Measurements from ENCODE around the gene SEC61B. TPM values are rescaled to one million over a fixed set of nuclear protein-coding genes. Genes with fewer than 3 reads are reported as not detected.

The SEC61B gene
- total and polyA plus RNA-seq, 9 of the 15 experiments (the other 6 are each of a cell fraction or from before 2014, with no cell fraction given): 57.8 to 262 (median 172) TPM

- TF ChIP-seq AFF4 (CRISPR knock-in tag; IDR thresholded peaks at IDR 0.05) (no peak), MAFG (tag; conservative IDR thresholded peaks at IDR 0.05) (0 out of 2 replicates have a peak, but pooled peaks have one; percentile 22), ZNF184 (CRISPR knock-in tag; IDR thresholded peaks at IDR 0.05) (no peak), MAFK (IDR thresholded peaks at IDR 0.05; ENCODE audit: low read length) (0 out of 2 replicates have a peak, but pooled peaks have one; percentile 14), FOXA3 (CRISPR knock-in tag; conservative IDR thresholded peaks at IDR 0.05 in 1 of 2, IDR thresholded peaks at IDR 0.05 in 1 of 2) (no peak), ZC3H8 (IDR thresholded peaks at IDR 0.05) (no peak)
Observed at GRCh38 chr9:99253772-99254431, 31.8 kb downstream of the SEC61B start (continued).

- 21% methylated on average over 1 of the region's 1 CpG for WGBS (ENCODE audit: insufficient coverage, low coverage, missing lambda C conversion rate)
- DNase-seq (ENCODE audit: extremely low read depth in 1 of 4, low spot score in 3 of 4) (no peak), ATAC-seq (no peak), FAIRE-seq (no peak)
- TF ChIP-seq THRB (CRISPR knock-in tag; conservative IDR thresholded peaks at IDR 0.05) (no peak), MTA1 (IDR thresholded peaks at IDR 0.05; ENCODE audit: borderline replicate concordance) (no peak), LARP7 (IDR thresholded peaks at IDR 0.05) (no peak), FOXK2 (conservative IDR thresholded peaks at IDR 0.05 in 1 of 2, IDR thresholded peaks at IDR 0.05 in 1 of 2; ENCODE audit: low read depth in 2 of 2) (no peak), ZC3H11A (IDR thresholded peaks at IDR 0.05; ENCODE audit: low read depth, low read length) (no peak), HNRNPUL1 (IDR thresholded peaks at IDR 0.05; ENCODE audit: low read length) (no peak), ID3 (CRISPR knock-in tag; IDR thresholded peaks at IDR 0.05) (no peak), ID3 (tag; IDR thresholded peaks at IDR 0.05) (no peak), POLR2AphosphoS5 (IDR thresholded peaks at IDR 0.05; ENCODE audit: control insufficient read depth, insufficient read depth, low read depth, low read length) (no peak)
- CTCF ChIA-PET (ENCODE audit: low intra/inter-chr PET ratio): no interaction called here
- in situ Hi-C loops (cut with MboI): loop anchor here (25.0 kb wide), 1 partner anchor 757 kb away; no protein-coding TSS in a partner anchor
- Histone ChIP-seq H3K4me2 (ENCODE audit: insufficient read depth, low read length) (no peak overlapping the region), H3K9me3 (replicated peaks; ENCODE audit: control insufficient read depth, insufficient read depth, low read depth, low read length) (no peaks in the 10 kb centered on the region), H3K9me1 (ENCODE audit: control insufficient read depth, insufficient read depth, low read length) (no peaks in the 10 kb centered on the region), H3K36me3 (ENCODE audit: control insufficient read depth, insufficient read depth, low read length) (no peaks in the 10 kb centered on the region), H3K4me1 (replicated peaks in 1 of 2; ENCODE audit: control insufficient read depth in 2 of 2, insufficient read depth in 2 of 2, low read length in 2 of 2) (peaks cover 8 to 13% of the 10 kb centered on the region in 2 experiments; a peak in 4 of 5 replicates), H3K79me2 (ENCODE audit: control insufficient read depth, insufficient read depth, low read length) (no peaks in the 10 kb centered on the region), H3K27me3 (ENCODE audit: control insufficient read depth in 2 of 2, insufficient read depth in 2 of 2, low read length in 2 of 2) (0 out of 5 replicates have a peak, but pooled peaks cover 0 to 3% of the 10 kb centered on the region in 2 experiments), H3K4me3 (no peak overlapping the region), H3K27ac (ENCODE audit: extremely low read depth, low read depth, low read length) (no peak overlapping the region), H4K20me1 (replicated peaks; ENCODE audit: control insufficient read depth, insufficient read depth, low read length) (no peaks in the 10 kb centered on the region), H2AFZ (ENCODE audit: low read depth, low read length) (no peak overlapping the region), H3K9ac (ENCODE audit: insufficient read depth in 1 of 2, low read depth in 2 of 2, low read length in 2 of 2) (no peak overlapping the region)
- BruUV-seq (replicated peaks): no TSS peak
- intact Hi-C loops (cut with micrococcal nuclease): no loop called here
- POLR2A ChIA-PET: no interaction called here
Observed at GRCh38 chr9:99255651-99256050, 33.6 kb downstream of the SEC61B start.
